Skin epidermis (tissue), 12 donors: ENCODE results near the gene DMXL1.
"Not testable (repeated sequence)": the region's sequence is repeated elsewhere in the genome, so short reads cannot be mapped to it uniquely, and the experiment has no call there.

Source experiments
- H3K27ac ChIP-seq, 21 experiments: fragments of 200-600 bp; sonication (generic) in 11 of 21; one replicate each; pipeline ENCODE4 v1.5.0; 2020; ENCODE audit warnings: mild to moderate bottlenecking in 3 of 21, inconsistent platforms in 2 of 21, moderate library complexity in 2 of 21
- H3K4me3 ChIP-seq, 7 experiments: fragments of 200-600 bp; sonication (generic) in 2 of 7; one replicate each; pipeline ENCODE4 v1.5.0; 2020; ENCODE audit warnings: inconsistent platforms in 2 of 7, mild to moderate bottlenecking in 2 of 7, moderate library complexity in 1 of 7

The DMXL1 gene

GRCh38 chr5:119117237-119117636 lies 46.4 kb downstream of the DMXL1 start:
- Histone ChIP-seq H3K27ac (no peak overlapping the region), H3K4me3 (no peak overlapping the region)

GRCh38 chr5:119118000-119118399 lies 47.1 kb downstream of the DMXL1 start:
- no peak overlapping the region for H3K27ac ChIP-seq
- H3K4me3 ChIP-seq, result no peak overlapping the region

GRCh38 chr5:119120893-119121292 lies 50.0 kb downstream of the DMXL1 start:
- no peak overlapping the region for H3K27ac ChIP-seq
- no peak overlapping the region for H3K4me3 ChIP-seq

GRCh38 chr5:119122474-119122873 lies 51.6 kb downstream of the DMXL1 start:
- not testable (repeated sequence) for H3K4me3 ChIP-seq, H3K27ac ChIP-seq

GRCh38 chr5:119123280-119123679 lies 52.4 kb downstream of the DMXL1 start:
- Histone ChIP-seq H3K4me3 (no peak overlapping the region), H3K27ac (no peak overlapping the region)

- no peak overlapping the region for H3K27ac ChIP-seq
- no peak overlapping the region for H3K4me3 ChIP-seq
Measured at GRCh38 chr5:119129770-119130169, 58.9 kb downstream of the DMXL1 start.

- H3K27ac ChIP-seq, result no peak overlapping the region
Measured at GRCh38 chr5:119131530-119132304, 60.8 kb downstream of the DMXL1 start.

GRCh38 chr5:119135743-119136142 lies 64.9 kb downstream of the DMXL1 start:
- not testable (repeated sequence) for H3K4me3 ChIP-seq, H3K27ac ChIP-seq

More at GRCh38 chr5:119131530-119132304, 60.8 kb downstream of the DMXL1 start:
- no peak overlapping the region for H3K4me3 ChIP-seq

GRCh38 chr5:119136666-119137318 lies 65.9 kb downstream of the DMXL1 start:
- H3K4me3 ChIP-seq, result no peak overlapping the region
- H3K27ac ChIP-seq, result no peak overlapping the region

- H3K4me3 ChIP-seq, result no peak overlapping the region
Measured at GRCh38 chr5:119153629-119154028, 82.7 kb downstream of the DMXL1 start.

GRCh38 chr5:119158144-119158543 lies 87.3 kb downstream of the DMXL1 start:
- no peak overlapping the region for H3K27ac ChIP-seq
- no peak overlapping the region for H3K4me3 ChIP-seq

More at GRCh38 chr5:119153629-119154028, 82.7 kb downstream of the DMXL1 start:
- no peak overlapping the region for H3K27ac ChIP-seq

- Histone ChIP-seq H3K27ac (no peak overlapping the region), H3K4me3 (no peak overlapping the region)
Measured at GRCh38 chr5:119161430-119161829, 90.5 kb downstream of the DMXL1 start.

- no peak overlapping the region for H3K27ac ChIP-seq
- H3K4me3 ChIP-seq, result no peak overlapping the region
Measured at GRCh38 chr5:119166026-119166425, 95.1 kb downstream of the DMXL1 start.

GRCh38 chr5:119168401-119168800 lies 97.5 kb downstream of the DMXL1 start:
- Histone ChIP-seq H3K4me3 (no peak overlapping the region), H3K27ac (no peak overlapping the region)

- H3K4me3 ChIP-seq, result no peak overlapping the region
- no peak overlapping the region for H3K27ac ChIP-seq
Measured at GRCh38 chr5:119171686-119172085, 100.8 kb downstream of the DMXL1 start.

GRCh38 chr5:119174578-119175163 lies 103.8 kb downstream of the DMXL1 start:
- Histone ChIP-seq H3K27ac (no peak overlapping the region), H3K4me3 (no peak overlapping the region)

GRCh38 chr5:119176785-119177184 lies 105.9 kb downstream of the DMXL1 start:
- H3K27ac ChIP-seq, result no peak overlapping the region

GRCh38 chr5:119177226-119177625 lies 106.3 kb downstream of the DMXL1 start:
- Histone ChIP-seq H3K27ac (no peak overlapping the region), H3K4me3 (no peak overlapping the region)

More at GRCh38 chr5:119176785-119177184, 105.9 kb downstream of the DMXL1 start:
- H3K4me3 ChIP-seq, result no peak overlapping the region

- Histone ChIP-seq H3K4me3 (no peak overlapping the region), H3K27ac (no peak overlapping the region)
Measured at GRCh38 chr5:119178435-119178834, 107.5 kb downstream of the DMXL1 start.

- H3K27ac ChIP-seq, result no peak overlapping the region
- H3K4me3 ChIP-seq, result no peak overlapping the region
Measured at GRCh38 chr5:119179857-119180641, 109.2 kb downstream of the DMXL1 start.
